Neural crest cell (in vitro differentiated cells): ENCODE results near the gene TUBGCP2. TPM values are rescaled to one million over a fixed set of nuclear protein-coding genes. Genes with fewer than 3 reads are reported as not detected.
A peak's percentile ranks its signal among the peaks of the same experiment; 100 is the strongest.

ENCODE experiments used
- DNase-seq: peaks from one replicate; pipeline ENCODE4 v3.0.0; 2021; ENCODE audit warnings: low read depth, mixed read lengths, low spot score
- H3K27ac Mint-ChIP-seq: one replicate; pipeline ENCODE4 v1.8.0; 2021; ENCODE audit warnings: mild to moderate bottlenecking, mixed read lengths; ENCODE audit not compliant: unreplicated experiment
- H3K27me3 Mint-ChIP-seq: 2 replicates; pipeline ENCODE4 v1.8.0; 2021; ENCODE audit warnings: low read depth, mild to moderate bottlenecking, mixed read lengths
- H3K36me3 Mint-ChIP-seq: 2 replicates; pipeline ENCODE4 v1.8.0; 2021; ENCODE audit warnings: low read depth, mild to moderate bottlenecking, mixed read lengths
- H3K4me1 Mint-ChIP-seq: 2 replicates; pipeline ENCODE4 v1.8.0; 2021; ENCODE audit warnings: mixed read lengths
- H3K4me3 Mint-ChIP-seq: one replicate; pipeline ENCODE4 v1.8.0; 2021; ENCODE audit warnings: mild to moderate bottlenecking, mixed read lengths
- H3K9me3 Mint-ChIP-seq: 2 replicates; pipeline ENCODE4 v1.8.0; 2021; ENCODE audit warnings: mixed read lengths
- CTCF ChIP-seq: fragments of 200-600 bp; sonication (generic); conservative IDR thresholded peaks from 2 replicates; pipeline ENCODE4 v1.5.0; 2021; ENCODE audit warnings: antibody characterized with exemption, mild to moderate bottlenecking
- total RNA-seq: library from RNA; stranded (reverse); gene quantifications from 2 replicates; pipeline ENCODE4 v1.2.1, GENCODE V29; 2021

Gene TUBGCP2
- total RNA-seq, 1 donor from 2014 or later: 70.0 TPM

GRCh38 chr10:133339708-133340380, 31.2 kb upstream of the TUBGCP2 start:
- DNase-seq: no peak
- H3K27ac Mint-ChIP-seq: no peak overlapping the region
- H3K4me3 Mint-ChIP-seq: no peak overlapping the region
- H3K9me3 Mint-ChIP-seq: peaks cover 6% of the 10 kb centered on the region
- H3K36me3 Mint-ChIP-seq: no peaks in the 10 kb centered on the region
- no peak for TF ChIP-seq CTCF
- H3K4me1 Mint-ChIP-seq: peaks cover 2% of the 10 kb centered on the region
- H3K27me3 Mint-ChIP-seq: peaks cover 31% of the 10 kb centered on the region

- H3K27me3 Mint-ChIP-seq: peaks cover 38% of the 10 kb centered on the region
- no peaks in the 10 kb centered on the region for H3K36me3 Mint-ChIP-seq
- no peak overlapping the region for H3K27ac Mint-ChIP-seq
- peaks cover 6% of the 10 kb centered on the region for H3K9me3 Mint-ChIP-seq
- H3K4me3 Mint-ChIP-seq: no peak overlapping the region
- TF ChIP-seq CTCF: no peak
- DNase-seq: no peak
- peaks cover 3% of the 10 kb centered on the region for H3K4me1 Mint-ChIP-seq
These were observed 29.7 kb upstream of the TUBGCP2 start for GRCh38 chr10:133338080-133339071.

GRCh38 chr10:133337370-133337725, 28.7 kb upstream of the TUBGCP2 start:
- Mint-ChIP-seq H3K27ac (no peak overlapping the region), H3K4me1 (peaks cover 3% of the 10 kb centered on the region), H3K4me3 (no peak overlapping the region), H3K36me3 (peaks cover 4% of the 10 kb centered on the region), H3K9me3 (peaks cover 6% of the 10 kb centered on the region), H3K27me3 (peaks cover 43% of the 10 kb centered on the region)
- no peak for DNase-seq
- no peak for TF ChIP-seq CTCF

- Mint-ChIP-seq H3K4me3 (no peak within 1 kb of the TSS), H3K36me3 (peaks cover 5% of the 10 kb centered on the region), H3K27ac (no peak within 1 kb of the TSS), H3K27me3 (peaks cover 45% of the 10 kb centered on the region), H3K4me1 (peaks cover 3% of the 10 kb centered on the region), H3K9me3 (peaks cover 3% of the 10 kb centered on the region)
- TF ChIP-seq CTCF: no peak
- peak; percentile 28 for DNase-seq
These were observed 28.1 kb upstream of the TUBGCP2 start, which contains the start of gene CALY for GRCh38 chr10:133336577-133337369. Gene CALY (minus strand): TSS chr10:133336896. CDS start chr10:133328989, 7,907 bp downstream.

- peaks cover 5% of the 10 kb centered on the region for H3K36me3 Mint-ChIP-seq
These were observed 27.5 kb upstream of the TUBGCP2 start for GRCh38 chr10:133336118-133336576.

More at GRCh38 chr10:133336118-133336576, 27.5 kb upstream of the TUBGCP2 start:
- TF ChIP-seq CTCF: no peak
- Mint-ChIP-seq H3K9me3 (no peaks in the 10 kb centered on the region), H3K4me3 (no peak overlapping the region), H3K27me3 (peaks cover 45% of the 10 kb centered on the region), H3K27ac (no peak overlapping the region), H3K4me1 (peaks cover 3% of the 10 kb centered on the region)
- no peak for DNase-seq
